Muscle layer of duodenum (tissue), 2 donors: ENCODE results near the gene SLC22A7.
A peak's percentile ranks its signal among the peaks of the same experiment; 100 is the strongest.

Experiments
- H3K27ac ChIP-seq: one replicate; pipeline ENCODE4 v1.7.0; 2013; ENCODE audit warnings: mild to moderate bottlenecking, low read length
- H3K27me3 ChIP-seq: one replicate; pipeline ENCODE4 v1.7.0; 2013; ENCODE audit warnings: low read depth, mild to moderate bottlenecking, control low read depth, low read length
- H3K36me3 ChIP-seq, 2 donors: one replicate each; pipeline ENCODE4 v1.7.0; 2013; ENCODE audit warnings: low read length in 2 of 2, control low read depth in 1 of 2, mild to moderate bottlenecking in 1 of 2; ENCODE audit not compliant: insufficient read depth in 2 of 2, control insufficient read depth in 1 of 2
- H3K4me1 ChIP-seq, 2 donors: one replicate each; pipeline ENCODE4 v1.7.0; 2013; ENCODE audit warnings: low read length in 2 of 2, mild to moderate bottlenecking in 2 of 2, control low read depth in 1 of 2, moderate library complexity in 1 of 2; ENCODE audit not compliant: insufficient read depth in 2 of 2, control insufficient read depth in 1 of 2
- H3K4me3 ChIP-seq, 2 donors: one replicate each; pipeline ENCODE4 v1.7.0; 2013; ENCODE audit warnings: low read length in 2 of 2, low read depth in 1 of 2, mild to moderate bottlenecking in 1 of 2
- H3K9me3 ChIP-seq, 2 donors: one replicate each; pipeline ENCODE4 v1.7.0; 2013; ENCODE audit warnings: low read length in 2 of 2, control low read depth in 1 of 2, mild to moderate bottlenecking in 1 of 2; ENCODE audit not compliant: control insufficient read depth in 1 of 2
- donor health status: healthy.

The SLC22A7 gene

DNA sequence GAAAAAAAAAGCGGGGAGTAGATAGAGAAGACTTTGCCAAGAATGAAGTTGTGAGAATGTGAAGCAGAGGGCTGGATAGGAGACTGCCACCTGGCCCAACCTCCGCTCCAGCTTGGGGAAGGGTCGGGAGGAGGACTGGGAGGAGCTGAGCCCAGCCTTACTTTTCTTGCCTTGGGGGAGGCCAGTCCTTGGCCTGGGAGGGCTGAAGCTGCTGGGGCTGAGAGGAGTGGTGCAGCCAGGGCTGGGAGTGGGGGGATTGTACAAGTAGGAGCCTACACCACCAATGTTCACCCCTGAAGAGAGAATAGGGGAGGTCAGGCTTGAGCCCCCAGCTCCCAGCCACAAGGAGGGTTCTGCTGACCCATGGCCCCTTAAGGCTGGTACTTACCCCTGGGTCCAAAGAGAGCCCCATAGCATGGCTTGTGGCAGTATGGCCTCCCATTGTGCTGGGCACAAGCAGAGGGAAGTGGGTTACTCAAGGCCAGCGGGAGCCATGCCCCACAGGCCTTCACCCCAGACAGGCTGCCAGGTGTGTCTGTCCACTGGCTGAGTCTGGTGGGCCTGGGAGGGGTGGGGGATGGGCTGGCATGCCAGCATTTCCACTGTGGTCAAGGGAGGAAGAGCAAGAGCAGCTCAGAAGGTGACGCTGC lies 9.5 kb downstream of the SLC22A7 start:
- peaks cover 5% of the 10 kb centered on the region for H3K27me3 ChIP-seq

DNA sequence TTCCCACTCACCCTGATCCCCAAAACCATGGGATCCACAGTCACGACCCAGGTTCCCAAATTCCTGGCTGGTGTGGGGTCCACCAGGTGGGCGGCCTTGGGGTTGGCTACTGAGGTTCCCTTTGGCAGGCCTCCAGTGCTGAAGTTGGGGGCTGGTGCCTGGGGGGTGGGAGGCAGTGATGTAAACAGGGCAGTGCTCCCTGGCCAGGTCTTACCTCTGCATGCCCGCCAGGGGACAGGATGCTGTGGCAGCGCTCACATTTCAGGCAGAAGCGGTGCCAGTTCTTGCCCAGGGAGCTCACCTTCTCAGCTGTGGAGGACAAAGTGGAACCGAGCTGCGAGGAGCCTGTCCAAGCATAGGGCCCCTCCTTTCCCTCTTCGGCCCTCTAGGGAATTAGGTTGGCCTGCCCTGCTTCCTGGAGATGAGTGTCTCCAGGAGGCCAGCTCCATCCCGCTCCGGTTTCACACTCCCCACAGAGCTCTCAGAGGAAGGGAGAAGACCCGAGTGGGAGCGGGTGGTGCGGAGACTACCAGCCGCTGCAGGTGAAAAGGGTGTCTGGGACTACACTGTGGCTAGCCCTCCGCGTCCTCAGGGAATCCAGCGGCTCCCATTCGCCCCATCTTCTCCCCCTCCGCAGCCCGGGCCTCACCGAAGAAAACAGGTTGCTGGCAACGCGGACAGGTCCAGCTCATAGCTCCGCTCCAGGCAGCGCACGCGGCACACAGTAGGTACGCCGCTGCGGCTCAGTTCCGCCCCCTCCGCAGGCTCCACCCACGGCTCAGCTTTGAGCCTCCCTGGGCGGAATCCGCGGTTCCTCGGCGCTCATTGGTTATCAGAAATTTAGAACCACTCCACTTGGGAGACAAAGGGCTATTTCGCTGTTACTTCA lies 10.3 kb downstream of the SLC22A7 start, which contains the start of gene CRIP3:
Gene CRIP3, minus strand, starts transcription at position 726 of the 889 bp plus-strand sequence. Its CDS starts 34 bp downstream, at position 692.
- peaks cover 0 to 10% of the 10 kb centered on the region in 2 donors for H3K4me1 ChIP-seq
- no peaks in the 10 kb centered on the region for H3K36me3 ChIP-seq
- no peak within 1 kb of the TSS for H3K27ac ChIP-seq
- peak within 1 kb of the TSS; percentile 45 to 56 for H3K4me3 ChIP-seq
- H3K27me3 ChIP-seq = peaks cover 5% of the 10 kb centered on the region
- no peaks in the 10 kb centered on the region for H3K9me3 ChIP-seq

More for the DNA sequence above, 9.5 kb downstream of the SLC22A7 start:
- H3K4me1 ChIP-seq = peaks cover 0 to 10% of the 10 kb centered on the region in 2 donors
- H3K36me3 ChIP-seq = no peaks in the 10 kb centered on the region
- H3K9me3 ChIP-seq = no peaks in the 10 kb centered on the region
- no peak overlapping the region for H3K27ac ChIP-seq
- no peak overlapping the region for H3K4me3 ChIP-seq

DNA sequence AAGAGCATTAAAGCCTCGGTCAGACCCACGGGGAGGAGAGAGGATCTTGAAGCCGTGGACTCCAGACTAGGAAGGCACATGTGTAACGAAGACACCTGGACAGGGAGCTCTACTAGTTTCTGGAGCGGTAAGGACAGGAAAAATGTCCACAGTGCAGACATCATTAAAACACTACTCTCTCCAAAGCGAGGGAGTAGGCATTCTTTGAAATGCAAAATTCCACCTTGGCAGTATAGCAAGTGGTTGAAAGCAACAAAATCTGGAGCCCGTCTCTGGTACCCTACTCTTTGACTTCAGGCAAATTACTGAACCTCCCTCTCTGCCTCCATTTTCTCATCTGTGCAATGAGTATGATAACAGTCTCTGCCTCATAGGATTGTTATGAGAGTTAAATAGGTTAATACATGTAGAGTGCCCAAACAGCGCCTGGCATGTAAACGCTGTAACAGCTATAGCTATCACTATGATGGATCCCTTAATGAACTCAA lies 11.0 kb downstream of the SLC22A7 start:
- Histone ChIP-seq H3K27ac (no peak overlapping the region), H3K27me3 (peaks cover 5% of the 10 kb centered on the region), H3K4me1 (peaks cover 0 to 10% of the 10 kb centered on the region in 2 donors), H3K36me3 (no peaks in the 10 kb centered on the region), H3K9me3 (no peaks in the 10 kb centered on the region), H3K4me3 (peak overlapping the region; percentile 45 to 56)

DNA sequence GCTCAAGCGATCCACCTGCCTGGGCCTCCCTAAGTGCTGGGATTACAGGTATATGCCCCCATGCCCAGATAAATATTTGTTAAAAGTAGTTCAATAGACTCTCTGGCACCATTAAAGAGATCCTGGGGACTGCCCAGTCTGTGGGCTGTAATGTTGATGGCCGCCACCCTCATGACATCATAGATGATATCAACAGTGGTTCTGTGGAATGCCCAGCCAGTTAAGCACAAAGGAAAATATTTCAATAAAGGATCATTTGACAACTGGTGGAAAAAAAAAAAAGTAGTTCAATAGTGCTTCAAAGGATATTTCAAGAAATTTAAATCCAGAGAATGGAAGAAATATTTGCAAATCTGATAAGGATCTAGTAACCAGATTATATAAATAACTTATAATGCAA lies 12.1 kb downstream of the SLC22A7 start:
- no peak overlapping the region for H3K27ac ChIP-seq
- H3K4me1 ChIP-seq = peaks cover 0 to 10% of the 10 kb centered on the region in 2 donors
- no peak overlapping the region for H3K4me3 ChIP-seq
- no peaks in the 10 kb centered on the region for H3K9me3 ChIP-seq
- H3K27me3 ChIP-seq = no peaks in the 10 kb centered on the region
- H3K36me3 ChIP-seq = no peaks in the 10 kb centered on the region

DNA sequence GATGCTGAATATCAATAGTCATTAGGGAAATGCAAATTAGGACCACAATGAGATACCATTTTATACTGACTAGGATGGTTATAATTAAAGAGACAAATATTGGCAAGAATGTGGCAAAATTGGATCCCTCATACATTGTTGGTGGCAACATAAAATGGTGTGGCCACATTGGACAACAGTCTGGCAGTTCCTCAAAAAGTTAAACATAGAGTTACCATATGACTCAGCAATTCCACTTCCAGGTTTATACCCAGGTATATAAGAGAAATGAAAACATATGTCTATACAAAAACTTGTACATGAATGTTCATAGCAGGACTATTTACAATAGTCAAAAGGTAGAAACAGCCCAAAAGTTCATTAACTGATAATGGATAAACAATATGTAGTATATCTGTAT lies 12.6 kb downstream of the SLC22A7 start:
- Histone ChIP-seq H3K4me3 (no peak overlapping the region), H3K36me3 (no peaks in the 10 kb centered on the region), H3K9me3 (no peaks in the 10 kb centered on the region), H3K27ac (no peak overlapping the region), H3K27me3 (no peaks in the 10 kb centered on the region), H3K4me1 (peaks cover 0 to 10% of the 10 kb centered on the region in 2 donors)

DNA sequence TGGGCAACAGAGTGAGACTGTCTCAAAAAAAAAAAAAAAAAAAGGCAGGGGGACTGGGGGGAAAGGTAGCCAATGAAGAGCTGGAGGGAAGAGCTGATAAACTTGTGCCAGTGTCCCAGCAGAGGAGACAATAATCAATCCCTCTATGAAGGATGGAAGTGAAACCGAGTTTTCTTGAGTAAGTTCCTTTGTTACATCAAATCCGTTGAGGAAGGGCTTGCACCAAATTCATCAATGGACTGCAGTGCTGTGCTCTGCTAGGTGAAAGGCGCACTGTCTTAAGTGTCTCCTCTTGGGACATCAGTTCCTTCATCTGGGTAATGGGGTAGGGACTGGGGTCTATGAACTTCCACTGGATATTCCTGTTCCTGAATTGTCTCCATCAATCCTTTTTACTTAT lies 13.6 kb downstream of the SLC22A7 start:
- no peaks in the 10 kb centered on the region for H3K36me3 ChIP-seq
- H3K4me3 ChIP-seq = no peak overlapping the region
- H3K27ac ChIP-seq = no peak overlapping the region
- no peaks in the 10 kb centered on the region for H3K27me3 ChIP-seq
- H3K4me1 ChIP-seq = peaks cover 0 to 10% of the 10 kb centered on the region in 2 donors
- H3K9me3 ChIP-seq = no peaks in the 10 kb centered on the region

DNA sequence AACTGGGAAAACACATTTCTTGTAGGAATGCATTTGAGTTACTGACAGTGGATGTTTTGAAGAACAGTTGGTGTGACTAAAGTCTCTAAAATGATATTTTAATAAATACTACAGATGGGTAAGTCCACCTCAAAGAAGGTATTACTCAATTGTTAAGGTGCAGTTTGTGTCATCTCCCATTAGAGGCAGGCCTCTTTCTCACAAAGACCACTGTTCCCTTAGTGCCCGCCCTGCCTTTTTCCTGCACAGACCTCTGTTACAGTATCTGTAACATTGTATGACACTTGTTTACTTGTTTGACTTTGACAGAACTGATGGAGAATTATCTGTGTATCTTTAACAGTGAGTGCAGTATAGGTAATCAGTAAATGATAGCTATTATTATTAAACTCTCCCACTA lies 15.8 kb downstream of the SLC22A7 start:
- H3K9me3 ChIP-seq = no peaks in the 10 kb centered on the region
- H3K36me3 ChIP-seq = no peaks in the 10 kb centered on the region
- no peaks in the 10 kb centered on the region for H3K27me3 ChIP-seq
- no peak overlapping the region for H3K4me3 ChIP-seq
- no peak overlapping the region for H3K27ac ChIP-seq
- no peaks in the 10 kb centered on the region for H3K4me1 ChIP-seq

DNA sequence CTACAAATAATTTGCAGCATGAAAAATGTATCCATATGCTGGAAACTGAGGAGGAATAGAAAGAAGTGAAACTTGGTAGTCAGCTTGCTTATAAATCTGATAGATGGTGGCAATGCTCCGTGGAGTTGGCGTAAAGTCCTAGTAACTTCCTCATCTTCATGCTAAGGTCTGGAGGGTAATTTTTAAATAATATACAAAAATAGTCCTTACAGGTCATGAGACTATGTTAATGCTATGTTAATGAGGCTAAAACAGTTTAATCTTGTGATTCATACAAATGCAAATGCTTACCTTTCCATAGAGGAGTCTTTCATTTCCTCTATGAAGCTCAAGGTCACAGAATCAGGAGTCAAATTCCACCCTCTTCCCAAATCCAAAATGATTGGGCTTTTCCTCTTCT lies 20.0 kb downstream of the SLC22A7 start:
- H3K4me3 ChIP-seq = no peak overlapping the region
- no peaks in the 10 kb centered on the region for H3K36me3 ChIP-seq
- no peaks in the 10 kb centered on the region for H3K4me1 ChIP-seq
- no peak overlapping the region for H3K27ac ChIP-seq
- no peaks in the 10 kb centered on the region for H3K9me3 ChIP-seq
- no peaks in the 10 kb centered on the region for H3K27me3 ChIP-seq

DNA sequence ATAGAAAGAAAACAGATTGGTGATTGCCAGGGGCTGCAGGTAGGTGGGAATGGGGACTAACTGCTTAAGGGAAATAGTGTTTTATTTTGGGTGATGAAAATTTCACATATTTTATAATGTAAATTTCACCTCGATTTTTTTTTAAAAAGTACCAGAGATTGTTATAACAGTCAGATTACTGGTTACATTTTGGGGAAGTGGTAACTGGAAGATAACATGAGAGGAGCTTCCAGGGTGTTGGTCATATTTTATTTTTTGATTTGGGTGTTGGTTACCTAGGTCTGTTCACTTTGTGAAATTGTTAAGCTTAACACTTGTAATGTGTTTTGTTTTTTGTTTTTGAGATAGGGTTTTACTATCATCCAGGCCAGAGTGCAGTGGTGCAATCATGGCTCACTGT lies 27.8 kb downstream of the SLC22A7 start:
- Histone ChIP-seq H3K9me3 (no peaks in the 10 kb centered on the region), H3K36me3 (no peaks in the 10 kb centered on the region), H3K4me3 (no peak overlapping the region), H3K4me1 (no peaks in the 10 kb centered on the region), H3K27ac (no peak overlapping the region), H3K27me3 (no peaks in the 10 kb centered on the region)

DNA sequence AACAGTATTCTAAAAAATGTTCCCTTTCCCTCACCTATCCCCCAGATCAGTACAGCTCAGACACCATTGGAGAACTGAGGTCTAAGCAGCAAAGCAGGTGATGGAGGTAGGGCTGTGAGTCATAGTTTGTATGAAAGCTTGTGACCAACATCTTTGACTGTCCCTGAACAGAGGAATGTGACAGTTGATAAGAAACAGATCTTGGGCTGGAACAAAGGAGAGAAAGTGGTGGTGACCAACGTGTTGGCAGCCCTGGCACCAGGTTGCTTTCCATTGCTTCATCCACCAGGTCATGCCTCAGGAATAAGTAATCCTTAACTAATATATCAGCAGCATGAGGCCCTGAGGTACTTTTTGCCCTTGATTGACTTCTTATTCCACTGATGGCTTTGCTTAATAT lies 30.5 kb downstream of the SLC22A7 start:
- no peak overlapping the region for H3K27ac ChIP-seq
- no peaks in the 10 kb centered on the region for H3K36me3 ChIP-seq
- H3K27me3 ChIP-seq = no peaks in the 10 kb centered on the region
- no peaks in the 10 kb centered on the region for H3K4me1 ChIP-seq
- no peaks in the 10 kb centered on the region for H3K9me3 ChIP-seq
- no peak overlapping the region for H3K4me3 ChIP-seq

DNA sequence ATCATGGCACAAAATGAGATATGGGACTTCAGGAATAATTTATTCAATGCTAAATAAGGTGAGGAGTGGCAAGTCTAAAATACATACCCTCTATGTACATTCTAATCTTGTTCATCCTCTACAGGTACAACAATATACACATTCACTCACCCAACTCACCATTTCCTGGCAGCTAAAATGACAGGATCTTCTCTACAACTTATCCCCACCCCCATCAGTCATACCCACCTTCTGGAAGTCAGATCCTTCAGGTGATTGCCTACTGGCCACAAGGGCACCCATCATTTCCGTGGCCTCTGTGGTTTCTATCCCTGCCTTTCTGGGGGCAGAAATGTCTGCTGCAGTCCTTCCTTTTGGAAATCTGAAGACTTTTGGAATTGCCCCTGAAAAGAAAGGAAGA lies 33.4 kb downstream of the SLC22A7 start:
- peaks cover 0 to 6% of the 10 kb centered on the region in 2 donors for H3K36me3 ChIP-seq
- H3K4me1 ChIP-seq = no peaks in the 10 kb centered on the region
- no peak overlapping the region for H3K4me3 ChIP-seq
- no peaks in the 10 kb centered on the region for H3K27me3 ChIP-seq
- no peak overlapping the region for H3K27ac ChIP-seq
- H3K9me3 ChIP-seq = no peaks in the 10 kb centered on the region
